ENCODE results near the gene SH3RF3.

DNA sequence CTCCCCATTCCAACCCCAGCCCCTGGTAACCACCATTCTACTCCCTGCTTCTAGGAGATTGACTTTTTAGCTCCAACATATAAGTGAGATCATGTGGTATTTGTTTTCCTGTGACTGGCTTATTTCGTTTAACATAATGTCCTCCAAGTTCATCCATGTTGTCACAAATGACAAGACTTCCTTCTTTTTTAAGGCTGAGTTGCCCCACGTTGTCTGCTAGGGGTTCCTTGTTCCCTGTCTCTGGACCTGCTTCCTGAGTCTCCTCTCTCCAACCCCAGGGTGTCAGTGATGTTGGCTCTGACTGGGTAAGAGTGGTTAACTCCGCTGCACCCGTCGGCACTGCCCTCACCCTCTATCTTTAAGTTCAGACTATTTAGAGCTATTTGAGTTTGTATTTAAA is 175.2 kb downstream of the SH3RF3 start:
- TF ChIP-seq, protein P1, sequence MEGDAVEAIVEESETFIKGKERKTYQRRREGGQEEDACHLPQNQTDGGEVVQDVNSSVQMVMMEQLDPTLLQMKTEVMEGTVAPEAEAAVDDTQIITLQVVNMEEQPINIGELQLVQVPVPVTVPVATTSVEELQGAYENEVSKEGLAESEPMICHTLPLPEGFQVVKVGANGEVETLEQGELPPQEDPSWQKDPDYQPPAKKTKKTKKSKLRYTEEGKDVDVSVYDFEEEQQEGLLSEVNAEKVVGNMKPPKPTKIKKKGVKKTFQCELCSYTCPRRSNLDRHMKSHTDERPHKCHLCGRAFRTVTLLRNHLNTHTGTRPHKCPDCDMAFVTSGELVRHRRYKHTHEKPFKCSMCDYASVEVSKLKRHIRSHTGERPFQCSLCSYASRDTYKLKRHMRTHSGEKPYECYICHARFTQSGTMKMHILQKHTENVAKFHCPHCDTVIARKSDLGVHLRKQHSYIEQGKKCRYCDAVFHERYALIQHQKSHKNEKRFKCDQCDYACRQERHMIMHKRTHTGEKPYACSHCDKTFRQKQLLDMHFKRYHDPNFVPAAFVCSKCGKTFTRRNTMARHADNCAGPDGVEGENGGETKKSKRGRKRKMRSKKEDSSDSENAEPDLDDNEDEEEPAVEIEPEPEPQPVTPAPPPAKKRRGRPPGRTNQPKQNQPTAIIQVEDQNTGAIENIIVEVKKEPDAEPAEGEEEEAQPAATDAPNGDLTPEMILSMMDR (IDR thresholded peaks at IDR 0.05) = no peak
- no peak for TF ChIP-seq POLR2A (IDR thresholded peaks at IDR 0.05)

Data from upper lobe of left lung (tissue), 4 donors.